GM23248 (cell line): Measurements from ENCODE around the gene NRCAM.

Source experiments
- EZH2 ChIP-seq: fragments of 200-600 bp; sonication (generic); IDR thresholded peaks from 2 replicates; pipeline ENCODE4 v1.6.1; 2018; ENCODE audit warnings: antibody characterized with exemption, mild to moderate bottlenecking; ENCODE audit not compliant: insufficient read depth, poor library complexity, severe bottlenecking
- EZH2phosphoT487 ChIP-seq: fragments of 200-600 bp; sonication (generic); IDR thresholded peaks from 2 replicates; pipeline ENCODE4 v1.6.1; 2018; ENCODE audit warnings: antibody characterized with exemption, moderate library complexity, mild to moderate bottlenecking, low read depth; ENCODE audit not compliant: insufficient read depth

- no peak for TF ChIP-seq EZH2phosphoT487
- no peak for TF ChIP-seq EZH2
Observed at GRCh38 chr7:108205311-108205710, 250.9 kb downstream of the NRCAM start.
